ENCODE results near the gene POLL. TPM values are rescaled to one million over a fixed set of nuclear protein-coding genes. Genes with fewer than 3 reads are reported as not detected.

POLL gene
- total RNA-seq, 2 donors from 2014 or later: 51.8 to 59.3 TPM

- no peak for DNase-seq
- H3K27me3 ChIP-seq (ENCODE audit: control insufficient read depth, insufficient read depth, low read length, poor library complexity, severe bottlenecking): no peaks in the 10 kb centered on the region
- peaks cover 19% of the 10 kb centered on the region for H3K36me3 ChIP-seq (ENCODE audit: control insufficient read depth, insufficient read depth, low read length)
- no peak overlapping the region for H3K9ac ChIP-seq (ENCODE audit: extremely low read depth, low read length, poor library complexity, severe bottlenecking)
- H3K4me1 ChIP-seq (ENCODE audit: control insufficient read depth, insufficient read depth, low read length): no peaks in the 10 kb centered on the region
- Mint-ChIP-seq H3K27me3 (ENCODE audit: insufficient read depth) (no peaks in the 10 kb centered on the region), H3K4me1 (peaks cover 4% of the 10 kb centered on the region), H3K27ac (no peak overlapping the region), H3K9me3 (no peaks in the 10 kb centered on the region), H3K4me3 (no peak overlapping the region), H3K36me3 (ENCODE audit: low read depth) (peaks cover 14% of the 10 kb centered on the region)
- H3K27ac ChIP-seq (ENCODE audit: low read depth, low read length): no peak overlapping the region
- no peaks in the 10 kb centered on the region for H3K9me3 ChIP-seq (ENCODE audit: control insufficient read depth, low read length)
- no peak overlapping the region for H3K4me3 ChIP-seq (ENCODE audit: low read length)
- WGBS, 2 experiments (ENCODE audit: insufficient coverage in 1 of 2, insufficient read length in 1 of 2): 67 to 93% methylated on average over 2 to 4 of the region's 4 CpGs
- no peak for TF ChIP-seq CTCF (conservative IDR thresholded peaks at IDR 0.05)
Measured at GRCh38 chr10:101535949-101536348, 52.1 kb downstream of the POLL start.

DNA sequence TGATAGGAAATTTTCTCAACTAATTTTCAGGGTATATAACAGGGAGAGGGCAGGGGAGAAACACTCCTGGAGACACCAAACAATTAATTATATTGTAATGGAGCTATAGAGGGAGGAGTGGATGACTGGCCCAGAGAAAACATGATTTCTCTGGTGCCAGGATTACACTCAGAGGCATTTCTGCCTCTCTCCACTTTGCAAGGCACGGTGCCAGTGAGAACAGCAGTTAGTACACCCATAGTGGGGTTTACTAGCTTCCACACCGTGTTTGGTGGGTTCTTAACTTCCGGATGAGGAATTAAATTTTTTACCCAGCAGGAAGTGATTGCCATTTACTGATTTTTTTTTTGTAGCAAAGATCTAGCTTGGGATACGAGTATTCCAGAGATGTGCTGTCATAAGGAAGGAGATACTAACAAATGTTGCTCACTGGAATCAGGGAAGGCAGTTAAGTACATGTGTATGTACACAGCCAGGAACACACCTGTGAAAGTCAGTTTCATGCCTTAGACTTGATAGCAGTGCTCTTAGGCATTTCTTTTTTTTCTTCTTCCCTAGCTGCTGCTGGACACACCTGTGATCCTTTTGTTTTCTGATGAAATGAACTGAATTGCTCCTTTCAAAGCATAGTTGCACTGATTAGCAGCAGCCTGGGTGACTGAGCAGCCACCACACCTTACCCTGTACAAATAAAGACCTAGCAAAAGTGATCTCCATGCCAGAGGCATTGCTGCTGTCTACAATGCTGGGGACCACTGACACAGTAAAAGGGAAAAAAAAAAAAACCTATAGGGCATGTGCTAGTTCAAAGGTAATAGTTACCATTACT lies 58.1 kb downstream of the POLL start:
- peak overlapping the region; percentile 74 for H3K4me3 ChIP-seq (ENCODE audit: low read length)
- H3K36me3 ChIP-seq (ENCODE audit: control insufficient read depth, insufficient read depth, low read length): peaks cover 7% of the 10 kb centered on the region
- Mint-ChIP-seq H3K27ac (peak overlapping the region; percentile 32), H3K4me1 (peaks cover 25% of the 10 kb centered on the region), H3K9me3 (no peaks in the 10 kb centered on the region), H3K27me3 (ENCODE audit: insufficient read depth) (no peaks in the 10 kb centered on the region), H3K4me3 (no peak overlapping the region), H3K36me3 (ENCODE audit: low read depth) (peaks cover 7% of the 10 kb centered on the region)
- 85 to 91% methylated on average over 4 of the region's 4 CpGs for WGBS, 2 experiments (ENCODE audit: insufficient coverage in 1 of 2, insufficient read length in 1 of 2)
- TF ChIP-seq CTCF (conservative IDR thresholded peaks at IDR 0.05): no peak
- peaks cover 13% of the 10 kb centered on the region for H3K4me1 ChIP-seq (ENCODE audit: control insufficient read depth, insufficient read depth, low read length)
- DNase-seq: no peak
- no peaks in the 10 kb centered on the region for H3K27me3 ChIP-seq (ENCODE audit: control insufficient read depth, insufficient read depth, low read length, poor library complexity, severe bottlenecking)
- peak overlapping the region; percentile 7 for H3K9ac ChIP-seq (ENCODE audit: extremely low read depth, low read length, poor library complexity, severe bottlenecking)
- no peaks in the 10 kb centered on the region for H3K9me3 ChIP-seq (ENCODE audit: control insufficient read depth, low read length)
- H3K27ac ChIP-seq (ENCODE audit: low read depth, low read length): no peak overlapping the region

DNA sequence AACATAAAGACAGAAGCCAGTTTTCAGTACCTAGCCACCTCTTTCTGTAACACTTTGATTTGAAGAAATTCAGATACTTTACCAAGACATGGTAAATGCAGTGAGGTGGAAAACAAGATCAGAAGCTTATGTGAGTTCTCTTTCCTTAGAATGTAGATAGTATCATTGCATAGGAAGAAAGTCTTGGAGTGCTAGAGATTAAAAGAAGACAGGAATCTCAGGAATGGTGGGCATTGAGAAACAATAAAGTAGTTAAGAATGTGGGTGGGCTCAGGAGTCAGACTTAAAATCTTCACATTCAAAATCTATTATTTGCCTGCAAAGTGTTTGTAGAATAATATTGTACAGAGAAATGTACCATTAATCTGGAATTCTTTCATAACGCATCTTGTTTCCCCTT lies 58.9 kb downstream of the POLL start:
- Histone ChIP-seq H3K9ac (ENCODE audit: extremely low read depth, low read length, poor library complexity, severe bottlenecking) (peak overlapping the region; percentile 7), H3K36me3 (ENCODE audit: control insufficient read depth, insufficient read depth, low read length) (peaks cover 7% of the 10 kb centered on the region), H3K4me1 (ENCODE audit: control insufficient read depth, insufficient read depth, low read length) (peaks cover 13% of the 10 kb centered on the region), H3K27me3 (ENCODE audit: control insufficient read depth, insufficient read depth, low read length, poor library complexity, severe bottlenecking) (no peaks in the 10 kb centered on the region), H3K27ac (ENCODE audit: low read depth, low read length) (no peak overlapping the region), H3K9me3 (ENCODE audit: control insufficient read depth, low read length) (no peaks in the 10 kb centered on the region), H3K4me3 (ENCODE audit: low read length) (peak overlapping the region; percentile 74)
- no peaks in the 10 kb centered on the region for H3K9me3 Mint-ChIP-seq
- peaks cover 25% of the 10 kb centered on the region for H3K4me1 Mint-ChIP-seq
- no peak for TF ChIP-seq CTCF (conservative IDR thresholded peaks at IDR 0.05)
- H3K27me3 Mint-ChIP-seq (ENCODE audit: insufficient read depth): no peaks in the 10 kb centered on the region
- peaks cover 7% of the 10 kb centered on the region for H3K36me3 Mint-ChIP-seq (ENCODE audit: low read depth)
- no peak for DNase-seq
- no peak overlapping the region for H3K4me3 Mint-ChIP-seq
- H3K27ac Mint-ChIP-seq: peak overlapping the region; percentile 32
- 88% methylated on average over 1 of the region's 1 CpG; no CpG with 5 or more reads in 1 of the 2 experiments for WGBS, 2 experiments (ENCODE audit: insufficient coverage in 1 of 2, insufficient read length in 1 of 2)

Small RNA genes lying within 50 kb of the gene (microRNA-seq; reads per million reads assigned to microRNA genes)
- gene MIR3158-1 (ENCODE audit: borderline microRNAs expressed) (not detected), gene MIR3158-2 (ENCODE audit: borderline microRNAs expressed) (not detected)

Other genes starting within 250 kb of the POLL start
- 10 to 100 TPM; 30.1 to 38.2 TPM for gene BTRC, start 234.1 kb downstream of the POLL start, total RNA-seq
- 10 to 100 TPM; 33.3 to 52.0 TPM for gene DPCD, start 64 bp upstream of the POLL start, total RNA-seq
- 10 to 100 TPM; 63.8 to 70.9 TPM for gene FBXW4, start 106.9 kb upstream of the POLL start, total RNA-seq
- 10 to 100 TPM; 13.3 to 46.5 TPM for gene FGF8, start 187.9 kb upstream of the POLL start, total RNA-seq
- 100 to 1,000 TPM in 1 of 2 donors, 10 to 100 TPM in 1; 82.2 to 133 TPM for gene NPM3, start 195.2 kb upstream of the POLL start, total RNA-seq
- gene OGA, start 230.2 kb upstream of the POLL start, total RNA-seq: 100 to 1,000 TPM; 138 to 149 TPM